Nephron progenitor cell (in vitro differentiated cells): Measurements from ENCODE around the gene TFDP1.

ENCODE experiments used
- DNase-seq: peaks from one replicate; pipeline ENCODE4 v3.0.0; 2021
- H3K27ac Mint-ChIP-seq: 2 replicates; pipeline ENCODE4 v1.8.0; 2021; ENCODE audit warnings: mild to moderate bottlenecking, moderate library complexity, mixed read lengths
- H3K27me3 Mint-ChIP-seq: 2 replicates; pipeline ENCODE4 v1.8.0; 2021; ENCODE audit warnings: mild to moderate bottlenecking, low read depth, mixed read lengths; ENCODE audit not compliant: poor library complexity
- H3K36me3 Mint-ChIP-seq: 2 replicates; pipeline ENCODE4 v1.8.0; 2021; ENCODE audit warnings: low read depth, mixed read lengths
- H3K4me1 Mint-ChIP-seq: 2 replicates; pipeline ENCODE4 v1.8.0; 2021; ENCODE audit warnings: mixed read lengths
- H3K4me3 Mint-ChIP-seq: 2 replicates; pipeline ENCODE4 v1.8.0; 2021; ENCODE audit warnings: mild to moderate bottlenecking, moderate library complexity, mixed read lengths
- H3K9me3 Mint-ChIP-seq: 2 replicates; pipeline ENCODE4 v1.8.0; 2021; ENCODE audit warnings: mild to moderate bottlenecking, moderate library complexity, mixed read lengths
- TF ChIP-seq, protein P1 (sequence below): fragments of 200-600 bp; sonication (generic); IDR thresholded peaks from 2 replicates; pipeline ENCODE4 v1.5.0; 2021; ENCODE audit warnings: antibody characterized with exemption

Gene TFDP1

DNA sequence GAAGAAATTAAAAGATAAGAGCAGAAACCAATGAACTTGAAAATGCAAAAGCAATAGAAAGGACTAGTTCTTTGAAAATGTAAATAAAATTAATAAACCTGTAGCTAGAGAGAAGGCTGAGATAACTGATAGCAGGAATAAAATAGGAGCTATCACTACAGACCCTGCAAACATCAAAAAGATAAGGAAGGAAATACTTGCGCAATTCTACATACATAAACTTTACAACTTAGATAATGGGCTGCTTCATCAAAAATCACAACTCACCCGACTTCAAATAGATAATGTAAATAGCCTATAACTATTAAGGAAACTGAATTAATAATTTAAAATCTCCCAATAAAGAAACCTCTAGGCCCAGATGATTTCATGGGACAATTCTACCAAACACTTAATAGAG lies 77.0 kb downstream of the TFDP1 start:
- Mint-ChIP-seq H3K4me3 (no peak overlapping the region), H3K9me3 (peaks cover 23% of the 10 kb centered on the region), H3K36me3 (peaks cover 7% of the 10 kb centered on the region), H3K27ac (no peak overlapping the region), H3K27me3 (peaks cover 15% of the 10 kb centered on the region), H3K4me1 (peaks cover 3% of the 10 kb centered on the region)
- no peak for DNase-seq
- TF ChIP-seq, protein P1, sequence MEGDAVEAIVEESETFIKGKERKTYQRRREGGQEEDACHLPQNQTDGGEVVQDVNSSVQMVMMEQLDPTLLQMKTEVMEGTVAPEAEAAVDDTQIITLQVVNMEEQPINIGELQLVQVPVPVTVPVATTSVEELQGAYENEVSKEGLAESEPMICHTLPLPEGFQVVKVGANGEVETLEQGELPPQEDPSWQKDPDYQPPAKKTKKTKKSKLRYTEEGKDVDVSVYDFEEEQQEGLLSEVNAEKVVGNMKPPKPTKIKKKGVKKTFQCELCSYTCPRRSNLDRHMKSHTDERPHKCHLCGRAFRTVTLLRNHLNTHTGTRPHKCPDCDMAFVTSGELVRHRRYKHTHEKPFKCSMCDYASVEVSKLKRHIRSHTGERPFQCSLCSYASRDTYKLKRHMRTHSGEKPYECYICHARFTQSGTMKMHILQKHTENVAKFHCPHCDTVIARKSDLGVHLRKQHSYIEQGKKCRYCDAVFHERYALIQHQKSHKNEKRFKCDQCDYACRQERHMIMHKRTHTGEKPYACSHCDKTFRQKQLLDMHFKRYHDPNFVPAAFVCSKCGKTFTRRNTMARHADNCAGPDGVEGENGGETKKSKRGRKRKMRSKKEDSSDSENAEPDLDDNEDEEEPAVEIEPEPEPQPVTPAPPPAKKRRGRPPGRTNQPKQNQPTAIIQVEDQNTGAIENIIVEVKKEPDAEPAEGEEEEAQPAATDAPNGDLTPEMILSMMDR, result no peak

DNA sequence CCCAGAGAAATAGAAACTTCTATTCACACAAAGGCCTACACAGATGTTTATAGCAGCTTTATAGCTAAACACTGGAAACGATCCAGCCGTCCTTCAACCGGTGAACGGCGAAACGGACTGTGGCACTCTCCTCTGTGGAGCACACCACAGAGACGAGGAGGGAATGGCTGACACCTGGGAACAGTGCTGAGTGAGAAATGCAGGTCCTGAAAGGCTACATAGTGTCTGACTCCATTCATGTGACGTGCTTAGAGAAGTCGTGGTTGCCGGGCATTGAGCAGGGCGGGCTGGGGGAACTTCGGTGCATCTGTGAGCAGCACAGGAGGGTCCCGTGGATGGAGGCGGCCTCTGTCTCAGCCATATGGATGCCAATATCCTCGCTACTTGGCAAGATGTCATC lies 79.4 kb downstream of the TFDP1 start:
- Mint-ChIP-seq H3K4me3 (no peak overlapping the region), H3K27ac (no peak overlapping the region), H3K36me3 (peaks cover 7% of the 10 kb centered on the region), H3K27me3 (peaks cover 13% of the 10 kb centered on the region), H3K4me1 (peaks cover 8% of the 10 kb centered on the region), H3K9me3 (peaks cover 23% of the 10 kb centered on the region)
- TF ChIP-seq, protein P1, result no peak
- no peak for DNase-seq

DNA sequence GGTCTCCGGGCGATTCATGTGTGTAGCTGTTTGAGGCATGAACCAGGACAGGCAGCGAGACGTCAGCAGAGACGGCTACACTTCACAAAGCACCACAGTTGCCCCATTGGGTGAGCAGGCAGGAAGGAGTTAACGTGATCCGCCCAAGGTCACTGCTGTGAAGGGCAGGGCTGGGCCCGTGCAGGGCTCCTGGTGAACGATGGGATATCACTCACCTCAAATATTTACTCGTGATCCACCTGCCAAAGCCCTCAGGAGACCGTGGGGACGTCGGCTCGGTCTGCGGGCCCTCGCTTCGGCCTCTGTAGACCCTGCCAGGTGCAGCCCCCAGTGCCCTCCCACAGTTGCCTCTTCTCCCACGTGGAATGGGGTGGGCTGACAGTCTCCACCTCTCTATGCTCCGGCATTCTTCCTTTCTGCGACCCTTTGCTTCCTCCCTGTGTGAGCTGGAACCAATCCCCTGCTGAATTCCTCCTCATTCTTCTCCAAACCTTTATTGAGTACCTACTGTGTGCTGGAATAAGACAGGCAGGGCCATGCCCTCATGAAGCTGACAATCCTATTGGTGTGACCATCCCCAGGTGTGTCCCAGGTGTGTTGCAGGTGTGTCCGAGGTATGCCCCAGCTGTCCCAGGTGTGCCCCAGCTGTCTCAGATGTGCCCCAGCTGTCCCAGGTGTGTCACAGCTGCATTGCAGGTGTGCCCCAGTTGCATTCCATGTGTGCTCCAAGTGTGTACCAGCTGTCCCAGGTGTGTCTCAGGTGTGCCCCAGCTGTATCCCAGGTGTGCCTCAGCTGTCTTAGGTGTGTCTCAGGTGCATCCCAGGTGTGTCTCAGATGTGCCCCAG lies 80.4 kb downstream of the TFDP1 start:
- H3K27ac Mint-ChIP-seq, result no peak overlapping the region
- peaks cover 7% of the 10 kb centered on the region for H3K36me3 Mint-ChIP-seq
- H3K27me3 Mint-ChIP-seq, result peaks cover 13% of the 10 kb centered on the region
- no peak overlapping the region for H3K4me3 Mint-ChIP-seq
- no peak for DNase-seq
- peaks cover 14% of the 10 kb centered on the region for H3K4me1 Mint-ChIP-seq
- TF ChIP-seq, protein P1, result no peak
- peaks cover 23% of the 10 kb centered on the region for H3K9me3 Mint-ChIP-seq

DNA sequence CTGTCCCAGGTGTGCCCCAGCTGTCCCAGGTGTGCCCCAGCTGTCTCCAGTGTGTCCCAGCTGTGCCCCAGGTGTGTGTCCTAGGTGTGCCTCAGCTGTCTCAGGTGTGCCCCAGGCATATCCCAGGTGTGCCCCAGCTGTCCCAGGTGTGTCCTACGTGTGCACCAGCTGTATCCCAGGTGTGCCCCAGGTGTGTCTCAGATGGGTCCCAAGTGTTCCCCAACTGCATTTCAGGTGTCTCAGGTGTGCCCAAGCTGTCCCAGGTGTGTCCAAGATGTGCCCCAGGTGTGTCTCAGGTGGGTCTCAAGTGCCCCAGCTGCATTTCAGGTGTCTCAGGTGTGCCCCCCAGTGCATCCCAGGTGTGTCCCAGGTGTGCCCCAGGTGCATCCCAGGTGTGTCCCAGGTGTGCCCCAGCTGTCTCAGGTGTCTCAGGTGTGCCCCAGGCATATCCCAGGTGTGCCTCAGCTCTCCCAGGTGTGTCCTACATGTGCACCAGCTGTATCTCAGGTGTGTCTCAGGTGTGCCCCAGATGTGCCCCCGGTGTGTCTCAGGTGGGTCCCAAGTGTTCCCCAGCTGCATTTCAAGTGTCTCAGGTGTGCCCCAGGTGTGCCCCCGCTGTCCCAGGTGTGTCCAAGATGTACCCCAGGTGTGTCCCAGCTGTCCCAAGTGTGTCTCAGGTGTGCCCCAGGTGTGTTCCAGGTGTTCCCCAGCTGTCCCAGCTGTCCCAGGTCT lies 81.2 kb downstream of the TFDP1 start:
- Mint-ChIP-seq H3K4me3 (no peak overlapping the region), H3K9me3 (peaks cover 21% of the 10 kb centered on the region), H3K27ac (no peak overlapping the region), H3K4me1 (peaks cover 17% of the 10 kb centered on the region), H3K27me3 (peaks cover 8% of the 10 kb centered on the region), H3K36me3 (peaks cover 4% of the 10 kb centered on the region)
- TF ChIP-seq, protein P1, result no peak
- no peak for DNase-seq

DNA sequence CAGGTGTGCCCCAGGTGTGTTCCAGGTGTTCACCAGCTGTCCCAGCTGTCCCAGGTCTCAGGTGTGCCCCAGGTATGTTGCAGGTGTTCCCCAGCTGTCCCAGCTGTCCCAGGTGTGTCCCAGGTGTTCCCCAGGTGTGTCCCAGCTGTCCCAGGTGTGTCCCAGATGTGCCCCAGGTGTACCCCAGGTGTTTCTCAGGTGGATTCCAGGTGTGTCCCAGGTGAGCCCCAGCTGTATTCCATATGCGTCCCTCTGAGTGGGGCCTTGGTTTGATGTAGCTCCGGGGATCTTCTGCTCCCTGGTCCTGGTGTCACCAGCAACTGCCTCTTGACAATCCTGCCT lies 81.7 kb downstream of the TFDP1 start:
- Mint-ChIP-seq H3K4me1 (peaks cover 17% of the 10 kb centered on the region), H3K4me3 (no peak overlapping the region), H3K9me3 (peaks cover 15% of the 10 kb centered on the region), H3K36me3 (no peaks in the 10 kb centered on the region), H3K27me3 (peaks cover 6% of the 10 kb centered on the region), H3K27ac (no peak overlapping the region)
- DNase-seq, result no peak
- TF ChIP-seq, protein P1, result no peak
